ENCODE results near the gene SERPINF2.
"Not testable (repeated sequence)": the region's sequence is repeated elsewhere in the genome, so short reads cannot be mapped to it uniquely, and the experiment has no call there.

Gene SERPINF2

GRCh38 chr17:1762901-1763898 is 20.5 kb downstream of the SERPINF2 start:
- peak; percentile 58 for DNase-seq (ENCODE audit: low spot score)

- DNase-seq (ENCODE audit: low spot score) = peak; percentile 70
Observed at GRCh38 chr17:1764284-1764683, 21.6 kb downstream of the SERPINF2 start.

GRCh38 chr17:1764705-1765104 is 22.0 kb downstream of the SERPINF2 start:
- DNase-seq (ENCODE audit: low spot score) = not testable (repeated sequence)

GRCh38 chr17:1765576-1765975 is 22.9 kb downstream of the SERPINF2 start:
- no peak for DNase-seq (ENCODE audit: low spot score)

GRCh38 chr17:1766382-1767135 is 23.9 kb downstream of the SERPINF2 start:
- no peak for DNase-seq (ENCODE audit: low spot score)

GRCh38 chr17:1767358-1767757 is 24.7 kb downstream of the SERPINF2 start:
- DNase-seq (ENCODE audit: low spot score) = no peak

GRCh38 chr17:1769822-1770477 is 27.3 kb downstream of the SERPINF2 start:
- DNase-seq (ENCODE audit: low spot score) = no peak

- DNase-seq (ENCODE audit: low spot score) = not testable (repeated sequence)
Observed at GRCh38 chr17:1773000-1773695, 30.5 kb downstream of the SERPINF2 start.

- no peak for DNase-seq (ENCODE audit: low spot score)
Observed at GRCh38 chr17:1773696-1774181, 31.1 kb downstream of the SERPINF2 start.

GRCh38 chr17:1774390-1775176 is 31.9 kb downstream of the SERPINF2 start:
- no peak for DNase-seq (ENCODE audit: low spot score)

GRCh38 chr17:1776328-1776727 is 33.7 kb downstream of the SERPINF2 start:
- no peak for DNase-seq (ENCODE audit: low spot score)

GRCh38 chr17:1776857-1777256 is 34.2 kb downstream of the SERPINF2 start:
- DNase-seq (ENCODE audit: low spot score) = no peak

GRCh38 chr17:1779571-1780131 is 37.0 kb downstream of the SERPINF2 start:
- peak; percentile 88 for DNase-seq (ENCODE audit: low spot score)

- DNase-seq (ENCODE audit: low spot score) = no peak
Observed at GRCh38 chr17:1782171-1782567, 39.5 kb downstream of the SERPINF2 start.

GRCh38 chr17:1783271-1783670 is 40.6 kb downstream of the SERPINF2 start:
- DNase-seq (ENCODE audit: low spot score) = no peak

- peak; percentile 80 for DNase-seq (ENCODE audit: low spot score)
Observed at GRCh38 chr17:1783834-1784611, 41.4 kb downstream of the SERPINF2 start.

GRCh38 chr17:1785930-1786329 is 43.3 kb downstream of the SERPINF2 start:
- DNase-seq (ENCODE audit: low spot score) = no peak

- DNase-seq (ENCODE audit: low spot score) = no peak
Observed at GRCh38 chr17:1786708-1787107, 44.0 kb downstream of the SERPINF2 start.

GRCh38 chr17:1787301-1787902 is 44.7 kb downstream of the SERPINF2 start:
- peak; percentile 93 for DNase-seq (ENCODE audit: low spot score)

Data from AG08396 (cell line).